HCT116 (cell line): ENCODE measurements around the gene TRMT13.

Source experiments
- ATF3 ChIP-seq: IDR thresholded peaks from 2 replicates; pipeline ENCODE4 v1.6.1; 2012
- EZH2 ChIP-seq: fragments of 200-600 bp; sonication (generic); IDR thresholded peaks from 2 replicates; pipeline ENCODE4 v1.6.1; 2017; ENCODE audit warnings: antibody characterized with exemption, mixed run types
- EZH2phosphoT487 ChIP-seq: fragments of 200-600 bp; IDR thresholded peaks from 2 replicates; pipeline ENCODE4 v1.6.1; 2018; ENCODE audit warnings: antibody characterized with exemption, borderline replicate concordance
- POLR2A ChIP-seq: IDR thresholded peaks from 2 replicates; pipeline ENCODE4 v1.7.0; 2011; ENCODE audit warnings: borderline replicate concordance; ENCODE audit not compliant: insufficient read depth, insufficient read length; ENCODE audit errors: extremely low read depth
- ZFX ChIP-seq: fragments of 450-650 bp; IDR thresholded peaks from 2 replicates; pipeline ENCODE4 v1.6.1; 2017
- ZNF274 ChIP-seq: fragments of 200-500 bp; sonication (Bioruptor generic); IDR thresholded peaks from 2 replicates; pipeline ENCODE4 v1.6.1; 2014; ENCODE audit warnings: mild to moderate bottlenecking, low read depth, low read length, inconsistent platforms
- TF ChIP-seq, protein P1 (sequence below), 3 experiments: fragments of 200-600 bp in 1 of 3; sonication (generic) in 1 of 3; IDR thresholded peaks in 2 of 3; conservative IDR thresholded peaks in 1 of 3; 2 replicates each; pipeline ENCODE4 v1.5.1; 2012 to 2017; ENCODE audit warnings: low read depth in 2 of 3, low read length in 2 of 3, antibody characterized with exemption in 1 of 3, borderline replicate concordance in 1 of 3, control low read depth in 1 of 3, mild to moderate bottlenecking in 1 of 3, mixed read lengths in 1 of 3, mixed run types in 1 of 3, moderate library complexity in 1 of 3; ENCODE audit not compliant: insufficient read depth in 1 of 3
- TF ChIP-seq, protein P2 (sequence below): IDR thresholded peaks from 2 replicates; pipeline ENCODE4 v1.6.1; 2011; ENCODE audit warnings: mild to moderate bottlenecking, low read length, moderate library complexity; ENCODE audit not compliant: insufficient replicate concordance; ENCODE audit errors: extremely low read depth

DNA sequence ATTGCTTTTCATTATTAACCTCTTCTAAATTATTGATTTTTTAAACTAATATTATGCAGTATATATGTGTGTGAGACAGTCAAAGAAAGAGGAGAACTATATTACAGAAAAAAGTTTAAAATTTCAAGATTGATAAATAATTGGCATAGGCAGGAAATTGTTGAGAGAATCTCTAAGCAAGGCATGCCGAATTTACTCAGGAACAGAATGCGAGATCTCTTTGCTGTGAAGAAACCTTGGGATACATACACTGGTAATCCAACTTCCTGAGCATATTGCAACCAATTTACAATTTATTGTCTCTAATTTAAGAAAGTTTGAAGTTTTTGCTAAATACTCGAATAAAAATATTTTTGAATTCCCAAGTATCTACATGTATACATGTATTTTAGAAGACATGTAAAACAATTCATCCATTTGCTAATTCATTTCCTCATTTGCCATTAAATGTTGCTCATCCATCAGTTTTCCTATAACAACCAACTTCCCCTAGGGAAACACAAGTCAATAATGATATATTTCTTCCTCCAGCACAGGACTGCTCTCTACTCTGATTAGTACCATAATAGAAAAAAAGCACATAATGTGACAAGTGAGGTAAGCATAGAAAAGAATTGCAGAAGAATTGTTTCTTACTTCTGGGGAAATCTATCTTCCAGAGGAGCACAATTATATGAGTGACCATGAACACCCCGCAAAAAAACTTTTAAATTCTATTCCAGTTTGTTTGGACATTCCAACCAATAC, 44.5 kb downstream of the TRMT13 start:
- TF ChIP-seq, protein P1, sequence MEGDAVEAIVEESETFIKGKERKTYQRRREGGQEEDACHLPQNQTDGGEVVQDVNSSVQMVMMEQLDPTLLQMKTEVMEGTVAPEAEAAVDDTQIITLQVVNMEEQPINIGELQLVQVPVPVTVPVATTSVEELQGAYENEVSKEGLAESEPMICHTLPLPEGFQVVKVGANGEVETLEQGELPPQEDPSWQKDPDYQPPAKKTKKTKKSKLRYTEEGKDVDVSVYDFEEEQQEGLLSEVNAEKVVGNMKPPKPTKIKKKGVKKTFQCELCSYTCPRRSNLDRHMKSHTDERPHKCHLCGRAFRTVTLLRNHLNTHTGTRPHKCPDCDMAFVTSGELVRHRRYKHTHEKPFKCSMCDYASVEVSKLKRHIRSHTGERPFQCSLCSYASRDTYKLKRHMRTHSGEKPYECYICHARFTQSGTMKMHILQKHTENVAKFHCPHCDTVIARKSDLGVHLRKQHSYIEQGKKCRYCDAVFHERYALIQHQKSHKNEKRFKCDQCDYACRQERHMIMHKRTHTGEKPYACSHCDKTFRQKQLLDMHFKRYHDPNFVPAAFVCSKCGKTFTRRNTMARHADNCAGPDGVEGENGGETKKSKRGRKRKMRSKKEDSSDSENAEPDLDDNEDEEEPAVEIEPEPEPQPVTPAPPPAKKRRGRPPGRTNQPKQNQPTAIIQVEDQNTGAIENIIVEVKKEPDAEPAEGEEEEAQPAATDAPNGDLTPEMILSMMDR (IDR thresholded peaks at IDR 0.05 in 2 of 3, conservative IDR thresholded peaks at IDR 0.05 in 1 of 3; ENCODE audit: borderline replicate concordance in 1 of 3, insufficient read depth in 1 of 3, low read depth in 2 of 3, low read length in 2 of 3): no peak
- no peak for TF ChIP-seq ZNF274
- TF ChIP-seq POLR2A: no peak
- TF ChIP-seq ATF3: no peak
- TF ChIP-seq, protein P2, sequence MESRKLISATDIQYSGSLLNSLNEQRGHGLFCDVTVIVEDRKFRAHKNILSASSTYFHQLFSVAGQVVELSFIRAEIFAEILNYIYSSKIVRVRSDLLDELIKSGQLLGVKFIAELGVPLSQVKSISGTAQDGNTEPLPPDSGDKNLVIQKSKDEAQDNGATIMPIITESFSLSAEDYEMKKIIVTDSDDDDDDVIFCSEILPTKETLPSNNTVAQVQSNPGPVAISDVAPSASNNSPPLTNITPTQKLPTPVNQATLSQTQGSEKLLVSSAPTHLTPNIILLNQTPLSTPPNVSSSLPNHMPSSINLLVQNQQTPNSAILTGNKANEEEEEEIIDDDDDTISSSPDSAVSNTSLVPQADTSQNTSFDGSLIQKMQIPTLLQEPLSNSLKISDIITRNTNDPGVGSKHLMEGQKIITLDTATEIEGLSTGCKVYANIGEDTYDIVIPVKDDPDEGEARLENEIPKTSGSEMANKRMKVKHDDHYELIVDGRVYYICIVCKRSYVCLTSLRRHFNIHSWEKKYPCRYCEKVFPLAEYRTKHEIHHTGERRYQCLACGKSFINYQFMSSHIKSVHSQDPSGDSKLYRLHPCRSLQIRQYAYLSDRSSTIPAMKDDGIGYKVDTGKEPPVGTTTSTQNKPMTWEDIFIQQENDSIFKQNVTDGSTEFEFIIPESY: no peak
- no peak for TF ChIP-seq EZH2
- no peak for TF ChIP-seq ZFX
- TF ChIP-seq EZH2phosphoT487: no peak
